Epithelial cell of umbilical artery (primary cell): ENCODE measurements around the gene NRBP1. TPM values are rescaled to one million over a fixed set of nuclear protein-coding genes. Genes with fewer than 3 reads are reported as not detected.

Experiments
- total RNA-seq: library from RNA; depleted of rRNA; stranded (reverse); fragments of >200 nt; gene quantifications from 2 replicates; pipeline ENCODE4 v1.2.3, GENCODE V29; 2014

NRBP1 gene
- 104 and 129 TPM in 2 replicates for total RNA-seq

DNA sequence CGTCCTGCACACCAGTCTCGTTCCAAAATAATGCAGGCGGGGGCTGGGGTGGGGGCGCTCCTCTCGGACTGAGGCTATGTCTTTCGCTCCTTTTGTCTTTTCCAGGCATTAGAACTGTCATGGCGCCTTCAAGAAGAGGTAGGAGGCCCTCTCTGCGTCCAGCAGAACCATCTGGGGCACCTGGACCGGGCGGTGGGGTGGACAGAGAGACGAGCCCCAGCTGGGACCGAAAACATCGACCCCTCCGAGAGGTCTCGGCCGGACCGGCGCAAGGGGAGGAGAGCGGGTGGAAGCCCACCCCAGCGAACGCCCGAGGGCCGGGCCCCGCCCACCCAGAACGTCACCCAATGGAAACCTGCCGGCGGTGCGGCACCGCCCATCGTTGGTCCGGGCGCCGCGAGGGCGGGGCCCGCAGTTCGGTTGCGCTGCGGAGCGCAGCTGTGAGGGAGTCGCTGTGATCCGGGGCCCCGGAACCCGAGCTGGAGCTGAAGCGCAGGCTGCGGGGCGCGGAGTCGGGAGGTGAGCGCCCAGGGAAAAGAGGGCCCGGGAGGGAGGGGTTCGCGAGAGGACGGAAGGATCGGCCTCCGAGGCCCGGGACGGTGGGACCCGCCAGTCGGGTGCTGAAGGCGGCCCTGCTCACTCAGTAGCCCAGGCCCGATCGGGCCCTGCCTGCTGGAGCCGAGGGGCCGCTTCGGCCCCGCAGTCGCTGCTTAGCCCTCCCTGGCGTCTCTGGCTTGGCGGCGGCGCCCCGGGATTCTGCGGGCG is at the start of gene NRBP1:
Gene NRBP1 (plus strand): TSS at position 419 of the 765 bp plus-strand sequence. CDS start 4,643 bp downstream, outside the sequence.

GRCh38 chr2:27380626-27381545 is 47.5 kb upstream of the NRBP1 start, which contains the start of gene ZNF513:
Gene ZNF513 (minus strand): TSS chr2:27380734. CDS start chr2:27380526, 208 bp downstream.

GRCh38 chr2:27409321-27410073 is 18.9 kb upstream of the NRBP1 start, which contains the start of gene PPM1G:
Gene PPM1G (minus strand): TSS chr2:27409591. CDS start chr2:27409422, 169 bp downstream.

GRCh38 chr2:27441958-27442919 is 13.8 kb downstream of the NRBP1 start, which contains the start of gene KRTCAP3:
Gene KRTCAP3 (plus strand): TSS chr2:27442381. CDS start chr2:27442413, 32 bp downstream.

GRCh38 chr2:27489498-27490397 is 61.3 kb downstream of the NRBP1 start, which contains the start of gene IFT172:
Gene IFT172 (minus strand): TSS chr2:27489743. CDS start chr2:27489653, 90 bp downstream.

Other genes starting within 250 kb of the NRBP1 start
- gene ATRAID, start 216.6 kb upstream of the NRBP1 start, total RNA-seq, result 137 and 156 TPM in 2 replicates
- gene SLC5A6, start 216.4 kb upstream of the NRBP1 start, total RNA-seq, result 35.4 and 43.8 TPM in 2 replicates
- gene CAD, start 211.3 kb upstream of the NRBP1 start, total RNA-seq, result 27.2 and 31.5 TPM in 2 replicates
- gene SLC30A3, start 165.6 kb upstream of the NRBP1 start, total RNA-seq, result 0.32 TPM in 1 of 2 replicates, not detected in the other
- not detected in 2 replicates for gene DNAJC5G, start 153.2 kb upstream of the NRBP1 start, total RNA-seq
- under 0.01 TPM in 1 of 2 replicates, not detected in the other for gene TRIM54, start 146.2 kb upstream of the NRBP1 start, total RNA-seq
- gene UCN, start 120.2 kb upstream of the NRBP1 start, total RNA-seq, result 0.46 TPM in 1 of 2 replicates, not detected in the other
- 37.7 and 61.9 TPM in 2 replicates for gene MPV17, start 105.5 kb upstream of the NRBP1 start, total RNA-seq
- 20.4 and 27.3 TPM in 2 replicates for gene GTF3C2, start 71.9 kb upstream of the NRBP1 start, total RNA-seq
- 29.6 and 35.9 TPM in 2 replicates for gene EIF2B4, start 58.3 kb upstream of the NRBP1 start, total RNA-seq
- 136 and 162 TPM in 2 replicates for gene SNX17, start 58.0 kb upstream of the NRBP1 start, total RNA-seq
- gene ZNF513, start 47.9 kb upstream of the NRBP1 start, total RNA-seq, result 5.8 and 7.8 TPM in 2 replicates
- 131 and 148 TPM in 2 replicates for gene PPM1G, start 19.0 kb upstream of the NRBP1 start, total RNA-seq
- gene KRTCAP3, start 13.8 kb downstream of the NRBP1 start, total RNA-seq, result not detected in 2 replicates
- gene IFT172, start 61.1 kb downstream of the NRBP1 start, total RNA-seq, result 19.8 and 28.6 TPM in 2 replicates
- gene FNDC4, start 66.6 kb downstream of the NRBP1 start, total RNA-seq, result 19.5 and 36.1 TPM in 2 replicates
- gene GCKR, start 68.2 kb downstream of the NRBP1 start, total RNA-seq, result 3.2 and 8.8 TPM in 2 replicates
- gene ZNF512, start 154.4 kb downstream of the NRBP1 start, total RNA-seq, result 26.6 and 67.0 TPM in 2 replicates
- gene CCDC121, start 200.4 kb downstream of the NRBP1 start, total RNA-seq, result 1.3 and 2.0 TPM in 2 replicates
- gene GPN1, start 200.4 kb downstream of the NRBP1 start, total RNA-seq, result 48.1 and 59.3 TPM in 2 replicates
- gene SUPT7L, start 235.0 kb downstream of the NRBP1 start, total RNA-seq, result 12.6 and 17.2 TPM in 2 replicates
- gene SLC4A1AP, start 235.3 kb downstream of the NRBP1 start, total RNA-seq, result 29.8 and 34.4 TPM in 2 replicates